Left renal pelvis (tissue), 4 donors: ENCODE data around the gene PHETA1. TPM values are rescaled to one million over a fixed set of nuclear protein-coding genes. Genes with fewer than 3 reads are reported as not detected.

Experiments
- DNase-seq, 4 donors: peaks; one replicate each; pipeline ENCODE4 v3.0.0-alpha.2; 2013; ENCODE audit warnings: low read depth in 4 of 4, low spot score in 3 of 4
- polyA plus RNA-seq, 4 donors: library from polyadenylated mRNA; unstranded; fragments of 120-200 nt; gene quantifications; one replicate each; pipeline ENCODE4 v1.2.1, GENCODE V29; 2013; ENCODE audit not compliant: insufficient read length in 4 of 4

PHETA1 gene
- polyA plus RNA-seq = 10 to 100 TPM in 3 of 4 donors, 1 to 10 TPM in 1; 8.8 to 14.4 (median 10.9) TPM

GRCh38 chr12:111368788-111369495 lies at the start of gene PHETA1:
TSS of gene PHETA1 (minus strand) at chr12:111369095. CDS start at chr12:111363427, 5,668 bp downstream.
- peak; percentile 57 to 76 (median 74) for DNase-seq

- DNase-seq = no peak
Observed at GRCh38 chr12:111418594-111418880, 49.6 kb upstream of the PHETA1 start.

GRCh38 chr12:111417784-111418593 lies 49.1 kb upstream of the PHETA1 start:
- no peak for DNase-seq

- DNase-seq = no peak
Observed at GRCh38 chr12:111417290-111417689, 48.4 kb upstream of the PHETA1 start.

- no peak for DNase-seq
Observed at GRCh38 chr12:111414711-111415252, 45.9 kb upstream of the PHETA1 start.

- no peak for DNase-seq
Observed at GRCh38 chr12:111413442-111414086, 44.7 kb upstream of the PHETA1 start.

GRCh38 chr12:111412830-111413441 lies 44.0 kb upstream of the PHETA1 start:
- DNase-seq = no peak

- no peak for DNase-seq
Observed at GRCh38 chr12:111412007-111412829, 43.3 kb upstream of the PHETA1 start.

- no peak for DNase-seq
Observed at GRCh38 chr12:111411185-111411764, 42.4 kb upstream of the PHETA1 start.

- DNase-seq = no peak
Observed at GRCh38 chr12:111410431-111411184, 41.7 kb upstream of the PHETA1 start.

- no peak for DNase-seq
Observed at GRCh38 chr12:111409780-111410430, 41.0 kb upstream of the PHETA1 start.

GRCh38 chr12:111409403-111409779 lies 40.5 kb upstream of the PHETA1 start:
- no peak for DNase-seq

- no peak for DNase-seq
Observed at GRCh38 chr12:111408686-111409402, 39.9 kb upstream of the PHETA1 start.

GRCh38 chr12:111408116-111408440 lies 39.2 kb upstream of the PHETA1 start:
- DNase-seq = no peak

- DNase-seq = no peak
Observed at GRCh38 chr12:111407377-111408115, 38.7 kb upstream of the PHETA1 start.

- no peak for DNase-seq
Observed at GRCh38 chr12:111406474-111407376, 37.8 kb upstream of the PHETA1 start.
